DMS114 treated with DMSO at 0.1 percent for 48 hours (cell line): ENCODE measurements around the gene YY1.

ENCODE experiments used
- DNase-seq: peaks from one replicate; lab custom pipeline; 2025; ENCODE audit not compliant: unreplicated experiment; lab: John Stamatoyannopoulos, UW

The YY1 gene

DNA sequence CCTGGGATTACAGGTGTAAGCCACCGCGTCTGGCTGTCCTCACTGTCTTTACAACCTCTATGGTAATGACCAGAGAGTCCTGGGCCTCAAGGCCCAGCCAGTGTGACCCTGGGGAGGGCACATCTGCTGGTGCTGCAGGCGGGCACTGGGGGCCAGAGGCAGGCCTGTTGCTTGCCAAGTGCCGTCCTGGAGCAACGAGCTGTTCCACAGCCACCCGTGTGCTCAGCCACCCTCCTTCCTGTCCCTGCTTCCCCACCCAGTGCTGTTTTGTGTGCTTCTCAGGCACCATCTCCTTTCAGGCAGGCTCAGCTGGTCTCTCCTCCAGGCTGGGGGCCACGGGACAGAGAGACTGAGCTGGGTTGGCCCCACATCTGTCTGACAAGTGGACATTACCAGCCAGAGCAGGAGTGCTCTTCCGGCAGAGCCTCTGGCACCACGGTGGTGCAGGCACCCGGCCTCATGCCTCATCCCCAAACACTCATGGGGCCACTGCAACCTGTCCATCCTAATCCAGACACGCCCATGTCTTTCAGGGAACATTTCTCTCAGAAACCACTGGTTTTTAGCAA, 93.2 kb downstream of the YY1 start:
- no peak for DNase-seq
